GM21786 (cell line): ENCODE results near the gene NSMCE4A.
"Not testable (repeated sequence)": the region's sequence is repeated elsewhere in the genome, so short reads cannot be mapped to it uniquely, and the experiment has no call there.

Source experiments
- ATAC-seq: cut with Tn5 transposase; IDR thresholded peaks from one replicate; pipeline ENCODE4 v1.9.1; 2021; ENCODE audit not compliant: unreplicated experiment

Gene NSMCE4A, protein sequence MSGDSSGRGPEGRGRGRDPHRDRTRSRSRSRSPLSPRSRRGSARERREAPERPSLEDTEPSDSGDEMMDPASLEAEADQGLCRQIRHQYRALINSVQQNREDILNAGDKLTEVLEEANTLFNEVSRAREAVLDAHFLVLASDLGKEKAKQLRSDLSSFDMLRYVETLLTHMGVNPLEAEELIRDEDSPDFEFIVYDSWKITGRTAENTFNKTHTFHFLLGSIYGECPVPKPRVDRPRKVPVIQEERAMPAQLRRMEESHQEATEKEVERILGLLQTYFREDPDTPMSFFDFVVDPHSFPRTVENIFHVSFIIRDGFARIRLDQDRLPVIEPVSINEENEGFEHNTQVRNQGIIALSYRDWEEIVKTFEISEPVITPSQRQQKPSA

DNA sequence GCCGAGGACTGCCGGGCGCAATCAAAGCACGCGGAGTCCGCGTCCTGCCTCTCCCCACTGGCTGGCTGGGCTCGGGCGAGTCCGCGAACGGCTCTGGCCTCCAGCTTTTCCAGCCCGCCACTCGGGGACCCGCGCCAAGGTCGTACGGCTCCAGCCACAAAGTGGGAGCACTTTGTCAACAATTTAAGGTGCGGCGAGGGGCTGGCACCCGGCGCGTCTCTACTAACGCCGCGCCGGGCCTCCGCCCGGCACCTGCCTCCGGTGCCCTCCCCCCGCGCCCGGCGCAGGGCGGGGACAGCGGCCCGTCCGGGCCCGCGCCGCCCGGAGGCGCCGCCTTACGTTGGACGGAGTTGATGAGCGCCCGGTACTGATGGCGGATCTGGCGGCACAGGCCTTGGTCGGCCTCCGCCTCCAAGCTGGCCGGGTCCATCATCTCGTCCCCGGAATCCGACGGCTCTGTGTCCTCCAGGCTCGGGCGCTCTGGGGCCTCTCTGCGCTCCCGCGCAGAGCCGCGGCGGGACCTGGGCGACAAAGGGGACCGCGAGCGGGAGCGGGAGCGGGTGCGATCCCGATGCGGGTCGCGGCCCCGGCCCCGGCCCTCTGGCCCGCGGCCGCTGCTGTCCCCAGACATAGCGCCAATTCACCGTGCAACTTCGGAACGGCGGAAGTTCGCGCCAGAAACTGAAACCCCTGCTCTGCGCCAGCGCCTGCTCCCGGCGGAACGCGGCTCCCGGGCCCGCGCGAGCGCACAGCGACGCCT, at the start of gene NSMCE4A:
NSMCE4A (minus strand) TSS at position 683 of the 760 bp plus-strand sequence; CDS start at position 631, 52 bp downstream.
- peak; percentile 85 for ATAC-seq

DNA sequence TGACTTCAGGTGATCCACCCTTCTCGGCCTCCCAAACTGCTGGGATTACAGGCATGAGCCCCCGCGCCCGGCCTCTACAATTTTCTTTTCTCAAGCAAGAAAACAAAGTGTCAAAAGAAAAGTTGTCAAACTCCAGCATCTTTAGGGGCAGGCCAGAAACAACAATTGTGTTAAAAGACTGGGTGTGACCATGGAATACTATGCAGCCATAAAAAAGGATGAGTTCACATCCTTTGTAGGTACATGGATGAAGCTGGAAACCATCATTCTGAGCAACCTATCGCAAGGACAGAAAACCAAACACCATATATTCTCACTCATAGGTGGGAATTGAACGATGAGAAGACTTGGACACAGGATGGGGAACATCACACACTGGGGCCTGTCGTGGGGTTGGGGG, 48.2 kb upstream of the NSMCE4A start:
- not testable (repeated sequence) for ATAC-seq

DNA sequence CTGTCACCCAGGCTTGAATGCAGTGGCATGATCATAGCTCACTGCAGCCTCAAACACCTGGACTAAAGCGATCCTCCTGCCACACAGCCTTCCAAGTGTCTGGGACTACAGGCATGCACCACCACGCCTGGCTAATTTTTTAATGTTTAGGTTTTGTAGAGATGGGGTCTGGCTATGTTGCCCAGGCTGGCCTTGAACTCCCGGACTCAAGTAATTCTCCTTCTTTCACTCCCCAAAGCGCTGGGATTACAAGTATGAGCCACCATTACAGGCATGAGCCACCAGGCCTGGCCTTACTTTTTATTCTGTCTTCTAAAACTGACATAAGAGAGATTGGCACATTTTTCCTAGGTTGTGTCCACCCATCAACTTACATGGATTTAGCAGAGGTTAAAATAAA, 47.3 kb upstream of the NSMCE4A start:
- ATAC-seq: no peak

DNA sequence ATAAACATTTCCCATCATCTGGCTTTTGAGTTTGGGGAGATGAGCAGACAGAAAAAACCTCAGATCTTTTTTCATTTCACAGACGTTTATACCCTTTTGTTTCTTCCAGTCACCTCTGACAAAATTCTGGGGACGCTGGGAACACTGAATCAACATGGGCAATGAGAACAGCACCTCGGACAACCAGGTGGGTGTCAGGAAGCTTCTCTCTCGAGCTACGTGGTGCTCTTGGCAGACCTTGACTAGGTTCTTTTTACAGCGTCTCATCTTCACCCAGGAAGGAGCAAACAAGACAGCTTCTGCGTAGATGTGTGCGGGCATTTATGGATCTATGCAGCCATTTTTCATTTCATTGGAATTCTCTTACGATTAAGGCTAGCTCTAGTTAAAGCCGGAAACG, 46.8 kb upstream of the NSMCE4A start:
- ATAC-seq: no peak

DNA sequence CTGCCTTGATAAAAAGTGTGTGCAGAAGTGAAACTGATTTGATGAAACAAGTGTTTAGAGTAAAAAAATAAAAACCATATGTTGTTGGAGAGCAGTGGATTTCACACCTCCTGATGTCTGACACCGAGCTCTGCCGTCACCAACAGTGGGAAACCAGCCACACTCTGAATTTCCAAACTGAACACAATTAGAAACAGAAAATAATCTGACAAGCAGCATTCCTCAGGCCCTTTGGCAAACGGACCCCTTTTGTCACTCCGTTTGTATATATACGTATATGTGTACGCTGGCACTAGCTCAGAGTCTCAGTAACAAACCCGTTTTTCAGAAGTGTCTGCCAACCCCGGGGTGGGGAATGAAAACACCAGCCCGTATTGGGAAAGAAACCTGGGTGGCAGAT, 46.4 kb upstream of the NSMCE4A start:
- no peak for ATAC-seq

DNA sequence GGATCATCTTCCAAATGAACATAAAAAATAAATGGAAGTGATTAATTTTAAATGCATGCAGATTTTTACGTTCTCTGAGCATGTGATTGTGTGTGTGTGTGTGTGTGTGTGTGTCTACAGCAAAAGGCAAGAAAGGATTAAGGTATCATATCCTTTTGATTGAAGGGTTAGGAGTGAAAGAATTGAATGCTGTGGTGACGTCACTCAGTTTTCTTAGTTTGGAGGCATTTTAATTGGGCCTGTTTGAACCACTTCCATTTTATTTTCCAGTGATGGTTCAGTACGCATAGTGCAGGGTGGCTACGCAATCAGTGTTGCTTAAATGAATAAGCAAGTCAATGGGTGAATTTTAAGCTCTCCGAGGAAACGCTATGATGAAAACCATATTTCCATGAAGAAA, 45.2 kb upstream of the NSMCE4A start:
- no peak for ATAC-seq

DNA sequence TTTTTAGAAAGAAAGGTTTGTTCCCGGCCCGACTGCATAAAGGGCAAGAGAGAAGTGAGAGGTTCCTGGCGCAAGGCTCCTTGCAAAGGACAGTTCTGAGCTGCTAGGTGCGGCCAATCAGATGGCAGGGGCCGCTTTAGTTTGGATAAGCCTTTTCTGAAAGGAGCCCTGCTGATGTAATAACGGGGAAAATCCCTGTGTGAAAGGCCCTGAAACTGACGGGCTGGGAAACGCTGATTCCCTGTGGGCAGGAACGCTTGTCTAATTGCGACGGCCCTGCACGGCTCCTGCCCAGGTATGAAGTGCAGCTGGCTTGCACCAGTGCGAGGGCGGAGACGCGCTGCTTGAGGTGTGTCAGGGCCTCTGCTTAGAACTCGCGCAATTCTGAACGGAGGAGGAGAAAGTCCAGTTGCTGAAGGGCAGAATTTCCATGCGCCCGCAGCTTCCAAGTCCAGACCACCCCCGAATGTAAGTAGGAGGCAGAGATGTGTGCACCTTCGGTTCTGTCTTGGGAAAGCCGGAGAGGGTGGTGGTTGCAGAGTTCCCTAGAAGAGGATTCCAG, 44.5 kb upstream of the NSMCE4A start:
- ATAC-seq: no peak

DNA sequence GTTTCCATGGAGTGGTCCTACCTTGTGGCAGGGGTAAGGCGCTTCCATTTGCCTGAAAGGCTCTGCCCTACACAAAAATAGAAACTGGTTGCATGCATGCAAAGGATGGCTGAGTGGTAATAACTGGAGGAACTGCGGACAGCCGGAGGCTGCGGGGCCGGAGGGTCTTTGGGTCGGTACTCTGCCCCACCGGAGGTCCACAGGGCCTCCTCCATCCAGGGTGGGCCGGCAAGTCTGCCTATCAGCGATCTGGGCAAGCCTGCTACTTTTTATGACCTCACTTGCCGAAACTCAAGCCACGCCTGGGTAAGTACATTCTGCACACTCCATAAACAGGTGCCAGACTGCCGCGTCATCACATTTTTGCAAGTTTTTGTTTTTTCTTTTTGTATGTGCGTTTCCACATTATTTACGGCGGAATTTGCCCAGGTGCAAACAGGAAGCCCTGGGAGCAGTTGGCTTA, 44.0 kb upstream of the NSMCE4A start:
- ATAC-seq: no peak

DNA sequence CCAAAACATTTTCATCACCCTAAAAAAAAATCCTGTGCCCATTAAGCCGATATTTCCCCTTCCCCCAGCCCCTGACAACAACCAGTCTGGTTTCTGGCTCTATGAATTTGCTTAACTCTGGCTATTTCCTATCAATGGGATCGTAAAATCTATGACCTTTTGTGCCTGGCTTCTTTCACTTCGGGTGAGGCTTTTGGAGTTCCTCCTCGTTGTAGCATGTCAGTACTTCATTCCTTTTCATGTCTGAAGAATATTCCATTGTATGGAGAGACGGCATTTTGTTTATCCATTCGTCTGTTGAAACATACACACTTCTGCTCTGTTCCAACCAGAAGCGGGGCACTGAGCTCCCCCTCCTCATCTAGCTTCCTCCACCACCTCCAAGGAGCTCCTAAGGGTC, 43.5 kb upstream of the NSMCE4A start:
- no peak for ATAC-seq

DNA sequence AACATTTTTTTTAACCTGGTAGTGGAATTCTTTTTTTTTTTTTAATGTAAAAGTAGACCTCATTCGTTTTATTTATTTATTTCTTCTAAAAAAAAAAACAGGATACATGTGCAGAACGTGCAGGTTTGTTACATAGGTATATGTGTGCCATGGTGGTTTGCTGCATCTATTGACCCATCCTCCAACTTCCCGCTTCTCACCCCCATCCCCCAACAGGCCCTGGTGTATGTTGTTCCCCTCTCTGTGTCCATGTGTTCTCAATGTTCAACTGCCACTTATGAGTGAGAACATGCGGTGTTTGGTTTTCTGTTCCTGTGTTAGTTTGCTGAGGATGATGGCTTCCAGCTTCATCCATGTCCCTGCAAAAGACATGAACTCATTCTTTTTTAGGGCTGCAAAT, 42.9 kb upstream of the NSMCE4A start:
- ATAC-seq: not testable (repeated sequence)

DNA sequence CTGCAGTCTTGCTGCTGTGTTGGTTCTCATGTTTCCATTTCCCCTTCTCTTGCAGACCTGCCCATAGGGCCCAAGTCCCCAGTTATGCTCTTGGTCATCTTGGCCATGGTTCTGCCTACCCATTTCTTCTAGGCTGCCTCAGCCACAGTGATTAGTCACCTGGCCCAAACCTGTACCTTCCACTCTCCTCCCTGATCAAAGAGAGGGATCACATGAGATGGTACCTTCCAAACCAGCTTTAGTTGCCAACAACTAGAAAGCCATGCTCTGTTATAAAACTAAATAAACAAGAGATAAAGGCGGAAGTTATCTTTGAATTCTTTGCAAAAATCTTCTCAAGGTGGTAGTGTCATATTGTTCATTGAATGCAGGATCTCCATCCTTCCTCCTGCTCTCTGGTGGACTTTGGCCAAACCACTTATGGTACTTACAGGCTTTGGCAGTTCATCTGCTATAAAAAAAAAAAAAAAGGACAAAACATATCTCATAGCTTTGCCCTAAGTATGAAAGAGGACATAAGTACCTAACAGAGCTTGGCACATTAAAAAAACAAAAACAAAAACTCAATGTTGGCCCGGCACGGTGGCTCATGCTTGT, 39.7 kb upstream of the NSMCE4A start:
- ATAC-seq: no peak

DNA sequence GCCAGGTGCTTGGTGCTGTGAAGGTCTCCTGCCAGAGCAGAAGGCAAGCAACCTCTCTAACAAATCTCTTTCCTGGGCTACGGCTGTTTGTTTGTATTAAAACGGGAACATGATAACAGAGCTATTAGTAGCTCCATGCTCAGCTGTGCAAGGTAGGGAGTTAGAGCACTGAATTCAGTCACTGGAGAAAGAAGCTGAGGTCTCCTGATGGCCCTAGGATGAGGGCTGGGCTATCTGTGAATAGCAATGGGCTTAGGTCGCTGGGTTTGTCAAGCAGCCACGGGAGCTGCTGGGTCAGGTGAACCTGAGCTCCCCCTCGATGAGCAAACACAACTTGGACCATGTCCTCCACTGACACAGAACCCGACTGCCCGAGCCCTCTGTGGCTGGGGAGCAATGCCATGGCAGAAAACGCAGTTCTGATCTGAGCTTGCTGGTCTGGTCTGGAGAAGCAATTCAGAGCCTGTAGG, 38.3 kb upstream of the NSMCE4A start:
- no peak for ATAC-seq

DNA sequence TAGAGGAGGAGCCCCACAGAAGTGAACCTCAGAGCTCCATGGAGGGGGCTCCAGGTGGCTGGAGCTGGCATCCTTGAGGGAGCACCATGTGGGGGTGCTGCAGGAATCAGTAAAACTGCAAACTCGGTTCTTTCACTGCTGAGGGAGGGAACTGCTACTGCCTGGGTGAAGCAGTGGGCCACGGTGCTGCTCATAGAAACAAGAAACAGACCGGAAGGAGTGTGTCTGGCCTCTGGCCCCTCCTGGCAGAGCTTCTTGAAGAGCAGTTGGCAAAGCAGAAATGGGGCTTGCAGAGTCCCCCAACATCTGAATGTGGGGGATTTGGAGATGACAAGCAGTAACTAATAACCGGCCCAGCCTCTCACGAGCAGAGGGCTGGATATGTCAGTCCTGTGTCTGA, 37.7 kb upstream of the NSMCE4A start:
- no peak for ATAC-seq

DNA sequence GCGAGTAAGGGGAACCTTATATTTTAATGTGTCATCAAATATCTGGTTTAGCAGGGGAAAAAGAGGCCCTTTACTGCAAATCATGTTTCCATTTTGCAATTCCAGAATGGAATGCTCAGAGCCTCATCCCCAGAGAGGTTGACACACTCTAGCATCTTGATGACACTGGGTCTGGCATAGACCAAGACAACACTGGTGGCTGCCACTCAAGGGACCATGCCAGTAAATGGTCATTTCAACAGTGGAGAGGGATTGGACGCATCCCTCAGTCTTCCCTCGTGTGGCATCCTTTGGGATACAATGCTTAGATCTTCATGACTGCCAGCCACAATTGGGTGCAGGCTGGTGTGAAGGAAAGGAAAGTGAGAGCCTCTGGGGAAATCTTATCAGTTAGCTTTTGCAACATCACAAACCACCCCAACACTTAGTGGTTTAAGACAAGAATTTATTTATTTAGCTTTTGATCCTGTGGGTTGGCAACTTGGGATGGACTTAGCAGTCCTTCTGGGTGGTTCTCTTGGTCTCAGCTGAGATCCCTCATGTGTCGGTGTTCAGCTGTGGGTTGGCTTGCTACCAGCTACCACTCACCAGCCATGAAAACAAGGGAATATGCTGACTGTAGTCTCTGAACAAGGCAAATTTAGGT, 35.5 kb upstream of the NSMCE4A start:
- no peak for ATAC-seq

DNA sequence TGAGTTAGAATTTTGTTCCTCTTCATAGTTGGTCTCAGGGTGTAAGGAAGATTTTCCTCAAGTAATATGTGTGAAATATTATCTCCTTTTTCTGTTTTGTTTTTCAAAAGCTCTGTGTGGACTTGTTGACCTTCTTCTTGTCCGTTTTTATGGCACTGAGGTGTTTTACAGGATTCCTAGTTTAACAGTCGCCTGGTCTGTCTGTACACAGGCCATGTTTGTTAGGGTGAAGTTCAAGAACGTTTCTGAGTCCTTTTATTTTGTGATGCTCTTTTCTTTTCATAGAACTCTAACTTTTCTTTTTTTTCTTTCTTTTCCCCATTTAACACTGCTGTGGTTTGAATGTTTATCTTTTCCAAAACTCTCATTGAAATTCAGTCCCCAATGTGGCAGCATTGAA, 32.4 kb upstream of the NSMCE4A start:
- no peak for ATAC-seq

DNA sequence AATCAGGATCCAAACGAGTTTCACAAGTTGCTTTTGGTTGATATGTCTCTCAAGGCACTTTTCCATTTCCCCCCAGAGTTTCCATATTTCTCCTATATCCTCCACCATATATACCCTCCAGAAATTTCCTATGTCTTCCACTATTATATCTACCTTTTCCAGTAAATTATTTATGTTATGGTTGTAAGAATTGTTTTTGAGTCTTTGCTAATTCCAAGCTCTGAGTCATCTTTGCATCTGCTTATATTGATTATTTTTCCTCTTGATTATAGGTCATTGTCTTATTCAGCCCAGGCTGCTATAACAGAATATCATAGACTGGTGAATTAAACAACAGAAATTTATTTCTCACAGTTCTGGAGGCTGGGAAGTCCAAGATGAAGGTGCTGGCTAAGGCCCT, 26.7 kb upstream of the NSMCE4A start:
- ATAC-seq: no peak

DNA sequence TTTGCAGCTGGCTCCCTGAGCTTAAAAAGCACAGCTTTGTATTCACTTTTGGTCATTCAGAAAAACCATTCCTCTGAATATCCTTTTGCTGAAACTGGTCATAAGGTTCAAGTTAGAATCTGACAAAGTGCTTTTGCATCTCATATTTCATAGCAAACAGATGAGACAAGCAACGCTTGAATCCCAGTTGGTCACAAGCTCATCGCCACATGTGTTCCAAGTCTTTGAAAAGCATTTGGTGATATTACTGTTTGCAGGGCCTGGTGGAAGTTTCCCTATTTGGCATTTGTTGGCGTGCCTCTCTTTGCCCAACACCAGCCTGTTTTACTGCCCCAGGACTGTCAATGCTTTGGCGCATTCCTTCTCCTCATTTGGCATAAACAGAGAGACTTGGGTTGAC, 24.3 kb upstream of the NSMCE4A start:
- no peak for ATAC-seq

DNA sequence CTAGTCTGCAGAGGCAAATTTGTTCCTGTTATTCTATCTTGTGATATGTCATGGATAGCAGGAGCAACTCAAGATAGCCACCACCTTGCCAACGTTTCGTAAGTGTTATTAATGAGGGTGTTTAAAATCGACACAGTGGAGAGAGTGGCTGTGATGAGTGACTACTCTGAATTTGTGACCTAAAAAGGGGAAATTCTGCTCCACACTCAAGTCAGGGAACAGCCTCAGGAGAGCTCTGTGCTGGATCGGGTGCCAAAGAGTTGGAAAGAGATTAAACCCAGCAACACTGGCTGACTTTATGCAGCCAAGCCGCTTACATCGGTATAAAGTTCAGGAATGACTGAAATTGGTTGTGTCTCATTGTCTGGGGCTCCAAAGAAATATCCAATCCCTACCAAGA, 23.4 kb upstream of the NSMCE4A start:
- ATAC-seq: no peak

DNA sequence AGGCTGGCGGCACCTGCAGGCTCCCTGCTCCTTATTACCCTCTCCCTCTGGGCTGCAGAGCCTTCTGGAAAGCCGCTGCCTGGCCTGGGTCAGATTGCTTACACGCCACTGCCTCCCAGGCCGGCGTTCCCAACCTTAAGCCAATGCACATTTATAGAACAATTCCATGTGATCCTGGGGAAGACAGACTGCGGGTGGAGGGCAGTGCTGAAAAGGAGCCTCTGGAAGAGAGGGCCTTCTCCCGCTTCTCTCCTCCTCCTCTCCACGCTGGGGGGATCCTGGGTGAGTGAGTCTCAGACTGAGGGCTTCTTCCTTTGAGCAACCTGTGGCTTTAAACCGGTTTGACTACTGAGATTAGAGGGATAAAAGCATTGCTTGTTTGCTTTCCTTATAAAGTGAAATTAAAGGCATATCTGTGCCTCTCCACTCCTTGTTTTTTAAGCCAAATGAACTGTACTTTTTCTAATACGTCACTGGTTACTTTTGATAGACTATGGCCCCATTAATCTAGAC, 19.5 kb upstream of the NSMCE4A start:
- ATAC-seq: no peak

DNA sequence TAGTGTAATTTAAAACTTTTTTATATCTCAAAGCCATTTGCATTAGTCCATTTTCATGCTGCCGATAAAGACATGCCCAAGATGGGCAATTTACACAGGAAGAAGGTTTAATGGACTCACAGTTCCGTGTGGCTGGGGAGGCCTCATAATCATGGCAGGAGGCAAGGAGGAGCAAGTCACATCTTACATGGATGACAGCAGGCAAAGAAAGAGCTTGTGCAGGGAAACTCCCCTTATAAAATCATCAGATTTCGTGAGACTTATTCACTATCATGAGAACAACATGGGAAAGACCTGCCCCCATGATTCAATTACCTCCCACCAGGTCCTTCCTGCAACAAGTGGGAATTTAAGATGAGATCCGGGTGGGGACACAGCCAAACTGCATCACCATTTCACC, 16.7 kb upstream of the NSMCE4A start:
- not testable (repeated sequence) for ATAC-seq
